ENCODE measurements around the gene SEH1L. TPM values are rescaled to one million over a fixed set of nuclear protein-coding genes. Genes with fewer than 3 reads are reported as not detected.
A peak's percentile ranks its signal among the peaks of the same experiment; 100 is the strongest.
"Not testable (repeated sequence)": the region's sequence is repeated elsewhere in the genome, so short reads cannot be mapped to it uniquely, and the experiment has no call there.

The SEH1L gene
- total RNA-seq, 1 experiment from 2014 or later, result 33.1 TPM

DNA sequence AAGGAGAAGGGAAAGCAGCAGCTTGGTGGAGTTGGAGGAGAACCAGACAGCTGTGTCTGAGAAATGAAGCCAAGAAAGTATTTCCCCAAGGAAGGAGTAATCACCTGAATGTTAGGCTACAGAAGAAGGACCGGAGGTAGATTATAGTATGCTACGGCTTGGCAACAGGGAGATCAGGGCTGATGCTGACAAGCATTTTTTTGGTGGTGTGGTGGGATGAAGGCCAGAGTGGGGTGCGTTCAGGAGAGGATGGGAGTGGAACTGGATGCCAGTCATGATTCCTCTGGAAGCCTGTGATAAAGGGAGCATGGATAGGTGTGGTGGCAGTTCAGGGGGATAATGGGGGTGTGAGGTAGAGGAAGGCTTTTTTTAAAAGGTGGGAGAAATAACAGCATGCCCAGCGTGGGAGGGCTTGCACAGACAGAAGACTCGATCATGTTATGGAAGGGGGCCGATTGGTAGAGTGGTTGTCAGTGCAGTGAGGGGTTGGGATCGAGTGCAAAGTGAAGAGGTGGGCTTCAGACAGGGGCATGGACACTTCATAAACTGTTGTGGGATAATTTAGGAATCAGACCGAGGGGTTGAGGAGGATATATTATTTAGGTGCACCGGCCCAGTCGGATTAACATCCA, 49.0 kb downstream of the SEH1L start:
- H3K4me1 ChIP-seq, result no peaks in the 10 kb centered on the region
- DNase-seq, result no peak
- no peaks in the 10 kb centered on the region; the same call in 1 of the 2 replicates for H3K36me3 ChIP-seq
- H3K9me3 ChIP-seq (replicated peaks), result no peaks in the 10 kb centered on the region
- H3K27ac ChIP-seq, result no peak overlapping the region
- no peaks in the 10 kb centered on the region for H3K27me3 ChIP-seq
- H3K4me3 ChIP-seq, result no peak overlapping the region

- not testable (repeated sequence) for H3K4me1 ChIP-seq; H3K9me3 ChIP-seq (replicated peaks); H3K36me3 ChIP-seq; H3K27ac ChIP-seq; H3K27me3 ChIP-seq; DNase-seq; H3K4me3 ChIP-seq
Observed at GRCh38 chr18:12997330-12997729, 49.5 kb downstream of the SEH1L start.

- no peaks in the 10 kb centered on the region for H3K27me3 ChIP-seq
Observed at GRCh38 chr18:12998332-12999060, 50.7 kb downstream of the SEH1L start.

DNA sequence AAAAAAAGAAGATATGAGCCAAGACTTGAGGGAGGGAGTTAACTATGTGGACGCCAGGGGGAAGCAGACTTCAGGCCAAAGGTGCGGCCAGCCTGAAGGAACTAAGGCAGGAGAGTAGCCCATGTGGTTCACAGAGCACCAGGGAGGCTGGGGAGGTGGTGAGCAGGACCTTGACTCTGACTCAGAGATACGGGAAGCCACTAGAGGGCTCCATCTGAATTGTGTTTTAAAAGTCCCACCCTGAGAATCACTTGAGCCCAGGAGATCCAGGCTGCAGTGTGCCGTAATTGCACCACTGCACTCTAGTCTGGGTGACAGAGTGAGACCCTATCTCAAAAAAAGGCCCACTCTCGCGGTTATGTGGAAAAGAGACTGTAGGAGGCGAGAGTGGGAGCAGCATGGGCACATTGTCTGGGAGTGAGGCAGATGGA, 55.7 kb downstream of the SEH1L start:
- DNase-seq, result peak in 1 of 2 experiments; percentile 22
- no peaks in the 10 kb centered on the region for H3K4me1 ChIP-seq
- no peaks in the 10 kb centered on the region for H3K9me3 ChIP-seq (replicated peaks)
- H3K27me3 ChIP-seq, result no peaks in the 10 kb centered on the region
- H3K27ac ChIP-seq, result no peak overlapping the region
- H3K36me3 ChIP-seq, result no peaks in the 10 kb centered on the region; the same call in 1 of the 2 replicates
- H3K4me3 ChIP-seq, result no peak overlapping the region

More at GRCh38 chr18:12998332-12999060, 50.7 kb downstream of the SEH1L start:
- Histone ChIP-seq H3K27ac (no peak overlapping the region), H3K9me3 (replicated peaks) (no peaks in the 10 kb centered on the region), H3K36me3 (no peaks in the 10 kb centered on the region; the same call in 1 of the 2 replicates), H3K4me3 (no peak overlapping the region), H3K4me1 (no peaks in the 10 kb centered on the region)
- no peak for DNase-seq

DNA sequence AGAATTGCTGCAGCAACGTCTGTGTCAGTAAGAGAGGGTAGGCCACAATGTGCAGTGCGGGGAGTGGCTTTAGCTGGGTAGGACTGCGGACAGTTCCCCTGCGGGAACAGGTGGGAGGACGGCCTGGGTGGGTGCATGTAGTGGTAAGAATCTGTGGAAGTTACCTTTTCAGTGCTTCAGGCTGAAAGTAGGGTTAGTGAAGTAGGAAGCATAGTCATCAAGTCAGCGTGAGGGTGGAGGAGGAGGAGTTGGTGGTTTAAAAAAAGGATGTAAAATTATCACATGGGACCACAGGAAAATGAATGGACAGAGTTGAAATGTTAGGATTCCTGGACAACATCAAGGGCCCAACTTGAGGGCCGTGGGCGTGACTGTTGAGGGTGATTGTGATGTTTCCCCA, 56.6 kb downstream of the SEH1L start:
- H3K36me3 ChIP-seq, result no peaks in the 10 kb centered on the region; the same call in 1 of the 2 replicates
- no peak overlapping the region for H3K4me3 ChIP-seq
- no peaks in the 10 kb centered on the region for H3K4me1 ChIP-seq
- H3K27ac ChIP-seq, result no peak overlapping the region
- no peaks in the 10 kb centered on the region for H3K27me3 ChIP-seq
- no peak for DNase-seq
- no peaks in the 10 kb centered on the region for H3K9me3 ChIP-seq (replicated peaks)

GRCh38 chr18:13005289-13005688, 57.5 kb downstream of the SEH1L start:
- Histone ChIP-seq H3K36me3 (peaks cover 2% of the 10 kb centered on the region; the same call in 1 of the 2 replicates), H3K4me3 (no peak overlapping the region), H3K27ac (no peak overlapping the region), H3K9me3 (replicated peaks) (no peaks in the 10 kb centered on the region), H3K27me3 (no peaks in the 10 kb centered on the region), H3K4me1 (no peaks in the 10 kb centered on the region)
- DNase-seq, result no peak

- no peaks in the 10 kb centered on the region for H3K4me1 ChIP-seq
- no peak overlapping the region for H3K27ac ChIP-seq
- no peak for DNase-seq
- H3K36me3 ChIP-seq, result peaks cover 4% of the 10 kb centered on the region; the same call in 1 of the 2 replicates
- no peaks in the 10 kb centered on the region for H3K27me3 ChIP-seq
- H3K9me3 ChIP-seq (replicated peaks), result no peaks in the 10 kb centered on the region
- H3K4me3 ChIP-seq, result no peak overlapping the region
Observed at GRCh38 chr18:13006531-13007247, 58.9 kb downstream of the SEH1L start.

DNA sequence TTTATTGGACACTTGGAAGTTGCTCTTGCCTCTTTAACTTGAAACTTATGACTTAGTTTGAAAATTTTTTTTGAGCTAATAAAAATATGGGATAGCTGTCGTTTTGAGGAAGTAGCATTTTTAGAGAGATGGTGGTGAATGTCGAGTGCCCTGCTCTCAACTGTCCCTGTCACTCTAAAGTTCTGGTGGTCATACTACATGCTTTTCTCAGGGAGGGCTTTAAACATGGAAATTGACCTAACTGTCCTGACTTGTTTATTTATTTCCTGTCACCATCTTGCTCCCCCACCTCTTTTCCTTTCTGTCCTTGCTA, 59.4 kb downstream of the SEH1L start:
- DNase-seq, result no peak
- no peaks in the 10 kb centered on the region for H3K9me3 ChIP-seq (replicated peaks)
- no peak overlapping the region for H3K4me3 ChIP-seq
- peaks cover 4% of the 10 kb centered on the region; the same call in 1 of the 2 replicates for H3K36me3 ChIP-seq
- no peaks in the 10 kb centered on the region for H3K4me1 ChIP-seq
- no peak overlapping the region for H3K27ac ChIP-seq
- no peaks in the 10 kb centered on the region for H3K27me3 ChIP-seq

GRCh38 chr18:13011719-13012118, 63.9 kb downstream of the SEH1L start:
- no peak for DNase-seq
- Histone ChIP-seq H3K27me3 (no peaks in the 10 kb centered on the region), H3K4me3 (no peak overlapping the region), H3K9me3 (replicated peaks) (no peaks in the 10 kb centered on the region), H3K36me3 (peaks cover 8% of the 10 kb centered on the region), H3K27ac (no peak overlapping the region), H3K4me1 (no peaks in the 10 kb centered on the region)

GRCh38 chr18:13014232-13014631, 66.4 kb downstream of the SEH1L start:
- no peak overlapping the region for H3K4me3 ChIP-seq
- no peaks in the 10 kb centered on the region for H3K4me1 ChIP-seq
- no peaks in the 10 kb centered on the region for H3K9me3 ChIP-seq (replicated peaks)
- no peak overlapping the region for H3K27ac ChIP-seq
- no peak for DNase-seq
- peaks cover 17% of the 10 kb centered on the region for H3K36me3 ChIP-seq
- no peaks in the 10 kb centered on the region for H3K27me3 ChIP-seq

DNA sequence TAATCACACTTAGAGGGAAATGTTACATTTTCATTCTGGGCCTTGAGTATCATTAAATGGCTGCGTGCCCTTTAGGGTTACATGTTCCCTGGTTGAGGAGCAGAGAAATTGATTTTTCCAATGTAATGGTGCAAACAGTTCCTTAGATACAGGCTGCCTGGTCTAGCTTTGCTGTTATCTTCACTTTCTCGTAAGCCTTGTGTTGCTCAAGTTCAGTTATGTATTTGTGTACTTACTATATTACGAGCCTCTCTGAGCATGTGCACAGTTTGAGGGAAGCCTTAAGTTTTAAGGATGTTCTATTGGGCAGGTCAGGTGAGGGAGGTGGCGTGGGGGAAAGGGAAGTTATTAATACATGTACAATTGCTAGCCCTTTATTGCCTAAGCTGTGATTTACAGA, 67.0 kb downstream of the SEH1L start:
- Histone ChIP-seq H3K36me3 (peaks cover 17% of the 10 kb centered on the region), H3K27ac (no peak overlapping the region), H3K4me3 (no peak overlapping the region), H3K27me3 (no peaks in the 10 kb centered on the region), H3K9me3 (replicated peaks) (no peaks in the 10 kb centered on the region), H3K4me1 (no peaks in the 10 kb centered on the region)
- no peak for DNase-seq

DNA sequence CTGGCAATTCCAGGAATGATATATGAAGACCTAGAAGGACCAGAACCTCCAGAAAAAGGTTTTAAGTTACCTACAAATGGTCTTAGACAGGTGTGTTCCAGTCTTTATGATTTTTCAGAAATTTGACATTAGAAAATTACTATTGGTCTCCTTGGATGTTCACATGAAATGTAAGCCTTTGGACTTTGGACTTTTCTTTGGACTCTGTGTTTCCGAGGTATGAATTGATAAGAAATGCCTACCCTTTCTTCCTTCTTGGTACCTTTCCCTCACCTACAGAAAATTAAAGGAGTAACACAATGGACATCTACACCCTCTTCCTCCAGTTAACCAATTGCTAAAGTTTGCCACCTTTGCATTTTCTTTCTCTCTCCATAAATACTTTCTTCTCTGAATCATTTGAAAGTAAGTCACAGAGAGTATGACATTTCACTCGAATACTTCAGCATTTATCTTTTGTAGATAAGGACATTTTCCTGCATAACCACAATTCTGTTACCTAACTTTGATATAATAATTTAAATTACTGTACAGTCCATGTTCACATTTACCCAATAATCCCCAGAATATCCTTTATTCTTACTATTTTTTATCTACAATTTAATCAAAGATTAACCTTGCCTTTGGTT, 69.5 kb downstream of the SEH1L start:
- Histone ChIP-seq H3K4me1 (no peaks in the 10 kb centered on the region), H3K36me3 (peaks cover 22% of the 10 kb centered on the region), H3K9me3 (replicated peaks) (no peaks in the 10 kb centered on the region), H3K27ac (no peak overlapping the region), H3K27me3 (no peaks in the 10 kb centered on the region), H3K4me3 (no peak overlapping the region)
- DNase-seq, result no peak

DNA sequence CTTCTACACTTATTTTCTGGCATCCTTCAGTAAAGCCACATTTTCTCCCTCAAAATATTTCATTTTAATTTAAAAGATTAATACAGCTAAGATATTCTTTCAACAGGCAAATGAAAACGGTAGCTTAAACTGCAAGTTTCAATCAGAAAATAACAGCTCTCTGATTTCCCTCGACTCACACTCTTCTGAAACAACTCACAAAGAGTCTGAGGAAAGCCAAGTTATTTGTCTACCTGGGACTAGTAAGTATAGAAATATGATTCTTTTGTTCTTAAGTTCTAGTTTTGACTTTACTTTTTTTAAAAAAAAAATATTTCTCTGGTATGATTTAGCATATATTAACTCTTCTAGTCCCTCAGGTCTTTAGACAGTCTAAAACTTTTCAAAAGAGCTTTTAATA, 70.6 kb downstream of the SEH1L start:
- Histone ChIP-seq H3K9me3 (replicated peaks) (no peaks in the 10 kb centered on the region), H3K27me3 (no peaks in the 10 kb centered on the region), H3K27ac (no peak overlapping the region), H3K4me3 (no peak overlapping the region), H3K36me3 (peaks cover 31% of the 10 kb centered on the region), H3K4me1 (no peaks in the 10 kb centered on the region)
- DNase-seq, result no peak

- DNase-seq, result no peak
- peaks cover 33% of the 10 kb centered on the region for H3K36me3 ChIP-seq
- no peaks in the 10 kb centered on the region for H3K27me3 ChIP-seq
- no peak overlapping the region for H3K4me3 ChIP-seq
- H3K9me3 ChIP-seq (replicated peaks), result no peaks in the 10 kb centered on the region
- no peaks in the 10 kb centered on the region for H3K4me1 ChIP-seq
- no peak overlapping the region for H3K27ac ChIP-seq
Observed at GRCh38 chr18:13019301-13019700, 71.5 kb downstream of the SEH1L start.

GRCh38 chr18:13022644-13023043, 74.8 kb downstream of the SEH1L start:
- Histone ChIP-seq H3K9me3 (replicated peaks) (no peaks in the 10 kb centered on the region), H3K4me1 (no peaks in the 10 kb centered on the region), H3K27me3 (no peaks in the 10 kb centered on the region), H3K27ac (no peak overlapping the region), H3K4me3 (no peak overlapping the region), H3K36me3 (peaks cover 29% of the 10 kb centered on the region)
- DNase-seq, result no peak
